NCI-H774 (cell line): ENCODE results near the gene C5.
A peak's percentile ranks its signal among the peaks of the same experiment; 100 is the strongest.
"Not testable (repeated sequence)": the region's sequence is repeated elsewhere in the genome, so short reads cannot be mapped to it uniquely, and the experiment has no call there.

Experiments
- DNase-seq: peaks from one replicate; lab custom pipeline; 2025; lab: John Stamatoyannopoulos, UW

C5 gene

DNA sequence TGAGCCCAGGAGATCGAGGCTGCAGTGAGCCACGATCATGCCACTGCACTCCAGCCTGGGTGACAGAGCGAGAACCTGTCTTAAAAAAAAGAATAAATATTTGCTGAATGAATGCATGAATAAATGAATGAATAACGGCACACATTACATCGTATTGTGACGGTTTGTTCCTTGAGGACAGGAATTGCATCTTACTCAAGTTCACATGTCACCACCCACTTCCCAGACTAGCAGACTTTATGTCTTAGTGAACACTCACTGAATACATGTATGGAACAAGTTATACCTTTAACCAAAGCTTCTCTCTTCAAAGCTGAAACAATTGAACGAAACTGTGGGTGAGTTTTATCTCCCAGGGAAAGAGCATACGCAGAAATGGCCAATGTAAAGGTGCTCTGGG is 70.3 kb downstream of the C5 start:
- no peak for DNase-seq

DNA sequence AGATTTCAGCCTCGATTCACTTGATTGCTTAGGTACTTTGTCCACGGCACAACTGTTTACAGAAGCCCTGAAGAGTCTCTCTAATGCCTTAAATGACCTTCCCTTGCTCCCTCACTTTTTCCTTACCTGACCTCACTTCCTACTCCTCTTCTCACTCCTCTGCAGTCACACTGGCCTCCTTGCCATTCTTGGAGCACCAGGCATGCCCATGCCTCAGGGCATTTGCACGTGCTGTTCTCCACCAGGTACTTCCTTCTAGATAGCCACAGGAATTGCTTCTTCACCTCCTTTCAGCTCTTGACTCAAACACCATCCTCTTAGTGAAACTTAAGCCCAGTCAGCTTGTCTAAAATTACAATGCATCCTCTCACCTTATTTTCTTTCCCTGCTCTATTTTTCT is 71.1 kb downstream of the C5 start:
- DNase-seq = no peak

DNA sequence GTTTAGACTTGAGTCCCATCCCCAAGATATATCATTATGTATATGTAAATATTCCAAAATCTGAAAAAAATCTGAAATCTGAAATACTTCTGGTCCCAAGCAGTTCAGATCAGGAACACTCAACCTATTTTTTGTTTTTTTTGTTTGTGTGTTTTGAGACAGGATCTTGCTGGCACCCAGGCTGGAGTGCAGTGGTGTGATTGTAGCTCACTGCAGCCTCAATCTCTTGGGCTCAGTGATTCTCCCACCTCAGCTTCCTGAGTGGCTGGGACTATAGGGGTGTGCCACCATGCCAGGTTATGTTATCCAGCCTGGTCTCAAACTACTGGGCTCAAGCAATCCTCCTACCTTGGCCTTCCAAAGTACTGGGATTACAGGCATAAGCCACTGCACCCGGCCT is 72.8 kb downstream of the C5 start:
- no peak for DNase-seq

DNA sequence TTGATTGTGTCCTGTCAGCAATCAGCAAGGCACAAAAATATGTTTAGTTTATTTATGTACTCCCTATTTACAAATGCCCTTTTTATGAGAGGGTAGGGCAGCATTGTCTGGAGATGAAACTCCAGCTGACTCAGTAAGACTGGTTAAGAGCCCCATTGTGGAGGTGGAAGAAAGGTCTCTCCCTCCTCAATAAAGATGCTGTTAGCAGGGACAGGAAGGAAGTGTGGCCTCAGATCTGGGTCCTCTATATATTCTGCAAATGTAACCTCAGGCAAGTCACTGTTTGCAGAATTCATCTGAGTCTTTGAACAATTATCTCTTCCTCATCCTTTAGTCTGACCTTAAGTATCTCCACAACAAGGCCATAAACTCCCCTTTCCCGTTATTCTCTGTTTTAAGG is 75.2 kb downstream of the C5 start:
- DNase-seq = no peak

DNA sequence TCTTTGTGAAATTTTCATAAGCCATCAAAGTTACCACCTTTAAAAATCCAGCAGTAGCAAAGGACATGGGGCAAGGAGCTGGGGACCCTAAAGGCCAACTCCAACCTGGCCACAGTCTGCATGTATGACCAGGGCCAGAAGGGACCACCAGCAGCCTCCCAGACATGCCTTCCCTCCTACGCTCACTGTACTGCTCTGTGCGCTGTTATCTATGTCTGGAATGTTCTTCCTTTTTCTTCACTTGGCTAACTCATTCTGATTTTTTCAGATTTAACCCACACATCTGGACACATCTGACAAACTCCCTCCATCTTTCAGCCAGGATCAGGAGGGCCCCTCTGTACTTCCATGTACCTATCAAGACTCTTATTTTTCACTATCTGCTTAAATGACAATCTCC is 75.9 kb downstream of the C5 start:
- DNase-seq = no peak

DNA sequence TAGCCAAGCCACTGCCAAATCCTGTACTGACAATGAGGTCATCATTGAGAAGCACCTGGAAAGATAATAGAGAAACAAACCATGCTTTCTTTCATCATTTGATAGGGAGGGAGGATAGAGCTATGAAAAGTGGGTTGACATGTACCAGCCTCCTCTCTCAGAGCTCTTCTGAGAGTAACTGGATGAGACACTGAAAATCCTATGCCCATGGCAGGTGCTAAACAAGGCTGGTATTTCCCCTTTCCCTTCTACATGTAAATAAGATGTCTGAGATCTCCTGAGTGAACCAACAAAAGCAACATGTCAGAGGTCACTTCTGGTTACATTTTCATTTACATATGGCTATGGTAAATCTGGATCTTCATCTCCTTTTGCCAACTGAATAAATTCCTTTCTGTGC is 78.1 kb downstream of the C5 start:
- DNase-seq = no peak

DNA sequence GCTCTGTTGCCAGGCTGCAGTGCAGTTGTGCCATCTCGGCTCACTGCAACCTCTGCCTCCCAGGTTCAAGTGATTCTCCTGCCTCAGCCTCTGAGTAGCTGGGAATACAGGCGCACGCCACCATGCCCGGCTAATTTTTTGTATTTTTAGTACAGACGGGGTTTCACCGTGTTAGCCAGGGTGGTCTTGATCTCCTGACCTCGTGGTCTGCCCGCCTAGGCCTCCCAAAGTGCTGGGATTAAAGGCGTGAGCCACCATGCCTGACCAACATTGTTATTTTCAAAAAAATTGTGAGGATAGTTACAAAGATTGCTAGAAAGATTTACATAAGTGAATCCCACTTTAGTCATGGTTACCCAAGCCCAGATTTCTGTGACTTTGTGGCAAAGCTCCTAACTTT is 78.6 kb downstream of the C5 start:
- not testable (repeated sequence) for DNase-seq

DNA sequence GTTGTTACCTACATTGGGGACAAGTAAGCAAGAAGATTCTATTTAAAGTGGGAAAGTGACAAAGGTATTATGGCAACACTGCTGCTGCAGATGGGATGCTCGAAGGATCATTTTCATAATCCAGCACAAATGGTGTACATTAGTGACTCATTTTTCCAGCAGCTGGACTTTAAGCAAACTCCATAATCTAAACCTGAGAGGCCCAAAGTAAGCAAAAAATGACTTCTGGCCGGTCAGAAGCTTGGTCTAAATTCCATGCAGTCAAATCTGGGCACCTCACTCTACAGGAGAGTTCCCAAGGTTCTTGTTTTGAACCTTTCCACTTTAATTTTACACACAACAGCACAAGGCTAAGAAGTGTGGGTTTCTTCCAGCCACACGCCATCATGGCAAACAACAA is 79.8 kb downstream of the C5 start:
- no peak for DNase-seq

DNA sequence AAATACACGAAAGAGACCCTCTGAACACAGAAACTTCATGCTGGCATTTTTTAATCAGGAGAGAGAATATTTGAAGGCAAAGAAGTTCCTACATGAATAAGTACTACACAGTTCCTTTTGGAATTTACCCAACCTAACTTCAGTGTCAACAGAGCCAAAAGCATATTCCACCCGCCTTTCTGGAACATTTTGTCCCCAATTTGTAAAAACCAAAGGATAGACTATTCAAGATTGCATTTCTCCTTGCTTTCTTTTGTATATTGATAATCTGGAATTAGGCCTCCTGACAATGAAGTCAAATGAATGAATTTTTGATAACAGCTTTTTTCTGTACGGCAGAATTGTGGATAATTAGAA is 84.1 kb downstream of the C5 start:
- no peak for DNase-seq

DNA sequence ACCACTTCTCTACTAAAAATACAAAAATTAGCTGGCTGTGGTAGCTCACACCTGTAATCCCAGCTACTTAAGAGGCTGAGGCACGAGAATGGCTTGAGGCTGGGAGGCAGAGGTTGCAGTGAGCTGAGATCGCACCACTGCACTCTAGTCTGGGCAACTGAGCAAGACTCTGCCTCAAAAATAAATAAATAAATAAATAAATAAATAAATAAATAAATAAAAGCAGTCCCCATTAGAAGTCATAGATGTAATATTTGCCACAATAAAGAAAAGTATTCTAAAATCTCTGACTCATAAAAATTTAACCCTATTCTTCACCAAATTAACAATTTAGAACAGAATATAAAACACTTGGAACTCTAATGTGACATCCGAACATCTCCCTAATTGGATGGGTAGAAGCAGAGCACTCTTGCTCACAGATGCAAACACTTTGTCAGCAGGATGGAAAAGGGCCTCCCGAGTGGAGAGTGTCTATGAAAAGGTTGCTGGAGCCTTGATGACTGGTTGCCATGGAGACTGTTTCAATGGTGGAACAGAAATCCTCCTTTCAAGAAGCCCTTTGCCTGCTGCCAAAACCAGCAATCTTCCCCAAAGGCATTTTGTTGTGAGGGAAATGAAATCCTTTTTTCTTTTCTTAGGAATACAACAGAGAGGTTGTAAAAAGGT is 84.6 kb downstream of the C5 start:
- DNase-seq = peak; percentile 36

DNA sequence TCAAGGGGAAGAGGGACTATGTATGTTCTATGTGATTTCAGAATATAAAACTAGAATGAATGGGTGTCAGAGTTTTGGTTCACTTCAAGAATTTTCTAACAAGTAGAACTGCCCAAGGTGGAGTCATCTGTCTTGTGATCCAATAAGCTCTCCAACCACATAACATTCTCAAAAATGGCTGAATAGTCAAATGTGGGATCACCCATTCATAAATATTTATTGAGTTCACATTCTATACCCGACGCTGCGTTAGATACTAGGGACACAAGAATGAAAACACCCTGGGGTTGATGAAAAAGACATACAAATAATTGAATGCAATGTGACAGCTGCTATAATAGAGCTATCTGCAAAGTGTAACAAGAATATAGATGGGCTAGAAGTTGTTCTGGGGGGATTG is 88.1 kb downstream of the C5 start:
- DNase-seq = no peak

DNA sequence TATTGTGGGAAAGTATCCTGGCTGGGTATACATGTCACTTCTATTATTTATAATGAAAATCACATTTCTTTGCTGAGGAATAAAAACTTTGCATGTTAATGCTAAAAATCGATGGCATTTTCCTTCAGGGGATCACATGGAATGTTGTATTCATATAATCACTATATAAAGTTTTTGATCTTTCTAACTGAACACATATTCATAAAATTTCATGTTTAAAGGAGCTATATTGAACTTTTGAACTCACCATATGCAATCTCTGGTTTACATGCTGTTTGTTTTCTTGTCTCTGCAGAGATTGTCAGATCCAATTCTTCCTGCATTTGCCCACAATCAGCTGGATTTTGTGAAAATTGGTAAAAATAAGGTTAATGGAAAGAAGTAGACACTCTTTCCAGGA is 90.1 kb downstream of the C5 start:
- no peak for DNase-seq

DNA sequence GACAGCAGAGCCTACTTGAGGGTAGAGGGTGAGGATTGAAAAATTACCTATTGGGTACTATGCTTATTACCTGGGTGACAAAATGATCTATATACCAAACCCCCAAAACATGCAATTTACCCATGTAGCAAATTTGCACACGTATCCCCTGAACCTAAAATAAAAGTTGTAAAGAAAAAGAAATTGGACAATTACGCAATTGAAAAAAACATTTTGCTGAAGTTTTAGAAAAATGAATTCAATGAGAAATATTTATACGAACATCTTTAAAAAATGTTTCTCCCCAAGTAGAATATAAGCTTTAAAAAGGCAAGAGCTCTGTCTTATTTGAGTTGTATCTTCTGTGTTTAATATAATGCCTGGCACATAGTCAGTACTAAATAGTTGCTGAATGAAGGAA is 93.2 kb downstream of the C5 start:
- no peak for DNase-seq

DNA sequence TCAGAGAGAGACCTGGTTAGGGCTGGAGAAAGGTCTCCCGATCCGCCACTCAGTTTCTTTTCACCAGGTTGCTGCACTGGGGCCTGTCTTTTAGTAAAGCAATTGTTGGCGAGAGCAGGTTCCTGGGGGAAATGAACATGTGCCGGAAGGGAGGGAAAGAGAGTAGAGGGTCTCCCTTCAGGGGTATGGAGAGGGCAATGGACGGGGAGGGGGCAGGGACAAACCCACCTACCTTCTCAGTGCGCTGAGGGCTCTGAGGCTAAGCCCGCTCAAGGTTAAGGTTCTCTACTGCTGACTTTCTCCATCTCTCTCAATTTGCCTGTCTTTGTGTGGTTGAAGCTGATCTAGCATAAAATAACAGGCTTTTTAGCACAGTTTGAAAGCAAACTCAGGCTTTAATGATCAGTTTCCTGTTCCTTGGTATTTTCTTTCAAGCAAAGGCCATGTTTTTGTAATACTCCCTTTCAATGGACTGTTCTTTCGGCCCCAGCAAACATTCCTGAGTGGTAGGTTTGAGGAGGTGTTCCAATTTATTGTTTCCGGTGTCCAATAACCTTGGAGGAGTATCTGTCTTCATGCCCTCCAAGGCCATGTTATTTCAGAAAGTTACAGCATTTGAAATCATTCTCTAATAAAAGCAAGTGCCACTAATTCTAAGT is 98.0 kb downstream of the C5 start:
- DNase-seq = no peak

DNA sequence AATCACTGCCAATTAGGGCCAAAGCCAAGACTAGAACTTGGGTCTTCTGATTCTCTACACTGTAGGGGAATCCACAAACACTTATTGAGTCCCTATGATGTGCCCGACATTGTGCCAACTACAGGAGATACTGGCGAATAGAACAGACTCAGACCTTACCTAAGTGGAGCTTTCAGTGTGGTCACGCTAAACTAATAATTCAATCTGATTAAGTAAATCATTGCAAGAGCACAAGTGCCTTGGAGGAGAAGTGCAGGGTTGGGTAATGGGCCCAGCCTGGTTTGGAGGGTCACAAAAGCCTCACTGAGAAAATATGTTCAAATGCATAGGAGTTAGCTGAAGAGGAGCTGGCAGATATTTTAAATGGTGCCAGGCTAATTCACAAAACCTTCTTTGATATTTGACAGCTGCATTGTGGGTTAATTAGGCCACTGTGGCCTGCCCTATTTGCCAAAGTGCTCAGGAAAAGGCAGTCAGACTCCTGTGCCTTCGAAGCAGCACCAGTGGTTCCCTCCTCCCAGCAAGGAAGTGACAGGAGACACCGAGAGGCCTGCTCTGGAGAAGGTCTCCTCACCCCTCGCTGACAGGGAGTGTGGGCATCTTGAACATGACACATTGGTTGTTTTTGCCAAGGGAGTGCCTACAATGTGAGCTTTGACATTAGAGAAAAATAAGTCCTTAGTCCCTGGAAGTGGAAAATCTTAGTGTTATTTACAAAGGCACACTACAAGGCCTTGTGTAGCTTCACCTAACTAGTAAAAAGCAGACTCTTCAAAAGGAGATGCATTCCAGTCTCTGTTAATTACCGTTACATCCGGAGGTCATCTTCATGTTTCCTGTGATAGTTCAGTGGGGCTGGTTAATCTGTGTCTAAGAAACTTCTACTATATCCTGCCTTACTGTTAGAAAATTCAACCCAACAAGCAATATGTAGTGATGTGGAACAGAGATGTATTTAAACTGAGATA is 99.4 kb downstream of the C5 start:
- DNase-seq = no peak

DNA sequence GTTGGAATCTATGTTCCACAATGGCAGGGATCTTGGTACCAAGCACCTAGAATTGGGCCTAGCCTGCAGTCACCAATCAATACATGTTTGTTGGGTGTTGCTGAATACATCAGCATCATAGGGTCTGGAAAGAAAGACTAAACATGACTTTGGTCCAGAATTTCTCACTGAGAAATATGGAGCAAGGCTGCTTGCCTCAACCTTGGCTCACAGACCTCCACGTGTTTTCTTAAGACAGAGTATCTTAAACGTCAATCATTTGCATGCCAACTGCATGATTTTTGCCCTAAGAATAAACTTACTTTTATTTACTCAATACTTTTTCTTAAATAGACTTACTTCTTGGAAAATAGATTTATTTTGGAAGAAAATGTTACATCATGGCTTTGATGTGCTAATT is 100.8 kb downstream of the C5 start:
- no peak for DNase-seq

DNA sequence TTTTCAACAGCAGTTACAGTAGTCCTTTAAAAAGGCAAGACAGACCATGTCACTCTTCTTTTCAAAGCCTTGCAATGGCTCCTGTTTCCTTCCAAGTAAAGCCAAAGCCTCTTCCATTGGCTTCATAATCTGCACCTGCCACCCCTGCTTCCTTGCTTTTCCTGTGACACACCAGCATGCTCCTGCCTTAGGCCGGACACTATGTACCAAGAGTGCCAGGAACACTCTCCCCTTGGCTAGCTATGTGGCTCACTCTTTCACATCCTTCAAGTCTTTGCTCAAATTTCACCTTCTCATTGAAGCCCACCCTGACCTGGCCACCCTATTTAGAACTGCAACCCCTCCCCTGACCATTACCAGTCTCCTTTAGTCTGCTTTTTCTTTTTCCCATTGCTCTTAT is 101.3 kb downstream of the C5 start:
- DNase-seq = no peak

DNA sequence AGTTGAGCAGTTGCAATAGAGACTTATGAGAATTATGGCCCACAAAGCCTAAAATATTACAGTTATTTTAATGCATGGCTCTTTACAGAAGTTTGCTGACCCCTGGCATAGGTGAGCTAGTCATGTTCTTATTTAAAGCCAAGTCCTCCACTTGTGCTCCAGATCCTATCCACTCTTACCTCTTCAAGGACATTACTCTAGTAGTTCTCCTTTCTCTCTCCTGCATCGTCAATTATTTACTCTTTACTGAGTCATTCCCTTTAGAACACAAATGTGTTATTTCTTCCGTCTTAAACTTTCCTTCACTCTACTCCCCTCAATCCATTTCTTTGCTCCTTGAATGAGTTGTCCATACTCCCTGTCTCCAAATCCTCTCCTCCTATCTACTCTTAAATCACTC is 102.9 kb downstream of the C5 start:
- DNase-seq = no peak

DNA sequence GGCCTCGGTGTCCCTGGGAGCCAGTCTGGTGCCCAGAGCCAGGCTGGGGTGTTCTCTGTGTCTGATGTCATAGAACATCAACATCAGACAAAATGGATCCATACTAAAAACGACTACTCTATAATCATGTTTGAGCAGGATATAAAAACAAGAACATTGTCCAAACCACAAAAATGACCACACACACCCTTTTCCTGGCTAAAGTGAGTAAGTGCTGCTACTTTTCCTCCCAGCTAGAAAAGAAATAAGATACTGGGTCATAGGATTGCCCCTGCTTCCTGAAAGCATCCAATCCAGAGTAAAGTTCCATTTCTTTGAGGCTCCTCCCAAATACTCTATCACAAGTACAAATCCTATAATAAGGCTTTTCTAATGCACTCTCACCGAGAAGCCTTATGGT is 103.8 kb downstream of the C5 start:
- DNase-seq = no peak

DNA sequence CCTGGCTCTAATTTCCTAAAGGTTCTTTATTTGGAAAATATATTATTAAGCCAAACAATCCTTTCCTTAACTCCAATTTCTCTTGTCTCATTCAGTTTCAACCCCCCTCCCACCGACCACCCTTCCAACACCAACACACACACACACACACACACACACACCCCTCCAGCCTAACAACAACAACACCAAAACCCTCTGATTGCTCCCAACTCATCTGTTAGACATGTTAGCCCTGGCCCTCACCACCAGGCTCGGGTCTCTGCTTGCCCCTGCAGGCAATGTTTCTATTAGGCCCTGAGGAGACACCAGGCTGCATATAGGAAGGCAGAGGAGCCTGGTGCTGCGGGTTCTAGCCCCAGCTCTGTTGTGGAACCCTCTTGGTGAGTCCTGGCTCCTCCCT is 105.1 kb downstream of the C5 start:
- DNase-seq = no peak

DNA sequence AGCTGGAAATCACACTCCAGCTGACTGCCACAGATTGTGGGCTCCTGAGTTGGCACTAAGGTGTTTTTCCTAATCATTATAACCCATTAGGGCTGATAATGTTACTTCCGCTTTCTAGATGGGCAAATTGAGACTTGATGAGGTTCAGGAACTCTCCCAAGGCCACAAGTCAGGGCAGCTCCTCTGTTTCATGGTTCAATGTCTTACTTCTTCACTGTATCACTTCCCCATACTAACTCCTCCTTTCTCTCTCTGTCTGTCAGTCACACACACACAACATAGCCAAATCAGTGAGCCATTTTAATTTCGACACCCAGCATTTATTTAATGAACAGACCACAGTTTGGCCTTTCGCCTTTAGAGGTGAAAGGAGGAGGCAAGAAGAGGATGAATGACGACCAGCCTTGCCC is 105.6 kb downstream of the C5 start:
- DNase-seq = no peak

DNA sequence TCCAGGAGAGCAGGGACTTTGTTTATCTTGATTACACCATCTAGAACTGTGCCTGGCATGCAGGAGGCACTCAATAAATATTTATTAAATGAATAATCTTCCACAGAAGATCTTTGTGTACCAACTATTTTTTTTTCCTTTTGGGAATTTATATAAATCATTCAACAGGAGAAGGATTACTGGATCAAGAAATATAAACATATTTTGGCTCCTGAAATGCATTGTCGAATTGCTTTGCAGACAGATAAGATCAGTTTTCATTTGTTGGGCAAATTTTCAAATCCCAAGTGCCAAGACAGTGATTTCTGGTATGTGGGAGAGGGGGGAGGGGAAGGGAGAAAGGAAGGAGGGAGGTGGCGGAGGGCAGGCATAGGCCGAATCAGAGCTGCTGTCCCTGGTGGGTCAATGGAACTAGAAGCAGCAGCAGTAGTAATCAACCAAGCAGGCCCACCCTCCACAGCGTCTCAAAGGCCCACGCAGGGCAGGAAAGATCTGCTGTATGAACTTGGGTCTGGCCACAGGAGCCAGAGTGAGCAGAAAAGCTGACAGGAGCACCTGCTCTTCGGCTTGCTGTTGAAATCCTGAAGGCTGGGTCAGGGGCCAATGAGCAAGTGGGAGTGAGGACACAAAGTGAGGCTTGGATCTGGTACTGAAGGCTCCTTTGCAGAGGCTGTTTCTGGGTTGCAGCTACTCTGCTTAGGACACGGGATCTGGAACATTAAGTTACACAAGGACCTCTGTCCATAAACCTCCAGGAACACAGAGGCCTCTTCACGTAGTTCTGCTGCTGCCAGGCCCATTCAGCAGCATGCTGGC is 107.7 kb downstream of the C5 start:
- DNase-seq = no peak
